HTR-8/SVneo (cell line): ENCODE results near the gene CYP46A1.

ENCODE experiments used
- DNase-seq: peaks from one replicate; pipeline ENCODE4 v3.0.0; 2011; ENCODE audit warnings: low spot score, mixed read lengths; ENCODE audit not compliant: insufficient read length
- FAIRE-seq: peaks from 2 replicates; lab custom pipeline; 2011; peaks lifted over from hg19 to GRCh38; lab: Jason Lieb, UNC

The CYP46A1 gene

DNA sequence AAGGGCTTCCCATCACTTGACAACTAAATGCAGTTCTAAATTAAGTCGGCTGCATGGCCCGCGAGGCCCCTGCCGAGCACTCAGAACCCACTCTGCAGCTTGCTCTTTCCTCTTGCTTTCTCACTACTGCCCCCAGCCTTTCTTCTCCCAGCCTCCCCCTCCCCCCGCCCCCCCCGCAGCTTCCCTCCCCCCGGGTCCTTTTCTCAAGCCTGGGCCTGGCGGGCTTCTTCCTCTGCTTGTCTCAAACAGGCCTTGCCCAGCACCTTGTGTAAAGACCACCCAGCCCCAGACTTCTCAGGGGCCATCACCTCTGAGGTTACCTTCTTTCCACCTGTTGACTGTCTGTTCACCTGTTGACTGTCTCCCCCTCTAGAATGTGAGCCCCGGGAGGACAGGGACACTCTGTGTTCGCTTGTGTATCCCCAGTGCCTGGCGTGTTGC is 1.1 kb downstream of the CYP46A1 start:
- DNase-seq (no peak), FAIRE-seq (no peak)

DNA sequence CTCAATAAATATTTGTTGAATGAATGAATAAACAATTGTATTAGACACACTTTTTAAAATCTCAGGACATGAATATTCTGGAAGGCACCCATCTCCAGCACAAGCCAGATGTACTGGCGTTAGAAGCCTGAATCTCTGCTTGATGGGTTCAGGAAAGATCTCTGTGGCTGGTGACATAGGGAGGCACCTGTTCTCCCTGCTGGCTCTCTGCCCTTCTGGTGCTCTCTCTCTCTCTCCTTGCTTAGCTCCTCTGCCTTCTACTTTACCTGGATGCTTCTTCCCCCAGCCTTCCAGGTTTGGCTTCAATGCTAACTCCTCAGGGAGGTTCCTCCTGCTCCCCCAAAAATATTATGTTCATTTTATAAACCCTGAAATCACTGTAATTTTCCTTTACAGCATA is 1.5 kb downstream of the CYP46A1 start:
- DNase-seq, result no peak
- FAIRE-seq, result no peak

DNA sequence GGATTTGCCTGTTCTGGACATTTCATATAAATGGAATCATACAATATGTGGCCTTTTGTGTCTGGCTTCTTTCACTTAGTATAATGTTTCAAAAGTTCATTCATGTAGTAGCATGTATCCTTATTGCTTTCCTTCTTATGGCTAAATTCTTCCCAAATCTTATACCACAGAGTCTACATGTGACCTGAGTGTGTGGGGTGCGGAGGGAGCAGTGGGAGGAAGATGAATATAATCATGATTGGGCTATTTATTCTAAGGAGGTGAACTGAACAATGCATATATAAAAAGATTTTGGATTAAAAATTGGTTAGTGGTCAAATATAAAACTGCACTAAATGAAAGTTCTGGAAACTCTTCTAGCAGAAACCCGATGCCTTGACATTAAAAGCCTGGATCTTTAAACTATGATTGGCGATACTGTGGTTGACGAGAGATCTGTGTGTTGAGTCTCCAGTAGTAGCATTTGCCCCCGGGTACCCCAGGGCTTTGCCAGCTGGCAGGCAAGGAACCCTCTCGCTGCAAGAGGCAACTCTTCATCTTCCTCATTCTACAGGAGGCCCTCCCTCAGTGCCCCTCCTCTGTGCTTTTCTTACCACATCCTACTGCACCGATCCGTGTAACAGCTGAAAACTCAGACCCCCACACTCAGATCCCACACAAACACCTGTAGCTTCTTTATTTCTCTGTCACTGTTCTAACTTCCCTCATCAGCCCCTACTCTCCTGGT is 2.6 kb downstream of the CYP46A1 start:
- FAIRE-seq (no peak), DNase-seq (no peak)

DNA sequence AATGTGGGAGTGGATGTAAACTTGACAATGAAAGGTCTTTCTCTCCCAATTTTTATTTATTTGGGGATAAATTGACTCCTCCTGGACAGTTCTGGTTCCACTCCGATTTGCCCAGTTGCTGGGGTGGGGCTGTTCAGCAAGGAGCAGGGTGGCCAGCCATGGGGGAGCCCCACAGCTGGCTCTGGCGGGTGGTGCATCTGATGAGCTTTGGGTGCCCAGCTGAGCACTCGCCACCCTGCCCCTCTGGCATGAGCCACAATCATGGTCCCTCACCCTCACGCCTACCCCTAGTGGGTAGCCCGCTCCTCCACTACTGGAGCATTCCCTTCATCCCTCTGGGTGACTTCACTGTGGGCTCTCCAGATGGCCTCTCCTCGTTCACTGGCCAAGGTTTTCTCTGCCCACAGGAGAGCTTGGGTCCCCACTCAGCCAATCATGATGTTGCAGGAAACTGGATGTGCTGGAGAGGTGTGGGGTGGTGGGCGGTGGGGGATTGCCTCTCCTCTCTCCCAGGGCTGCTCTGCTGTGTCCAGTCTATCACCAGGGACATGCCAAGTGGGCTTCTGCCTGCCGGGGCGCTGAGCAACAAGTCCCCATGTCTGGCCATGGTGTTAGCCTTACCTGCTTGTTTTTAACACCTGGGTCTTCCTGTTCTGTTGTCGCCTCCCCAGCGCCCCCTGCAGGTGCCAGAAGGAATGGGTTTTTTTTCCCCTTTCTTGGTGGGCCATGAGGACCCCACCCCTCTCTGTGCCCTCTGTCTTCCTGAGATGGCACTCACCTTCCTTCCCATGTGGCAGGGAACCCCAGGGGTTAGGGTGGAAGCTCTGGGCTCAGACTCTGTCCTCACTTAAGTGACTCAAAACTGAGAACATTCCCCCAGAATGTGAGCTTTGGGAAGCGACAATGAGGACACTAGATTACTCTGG is 3.4 kb downstream of the CYP46A1 start:
- FAIRE-seq (no peak), DNase-seq (no peak)

DNA sequence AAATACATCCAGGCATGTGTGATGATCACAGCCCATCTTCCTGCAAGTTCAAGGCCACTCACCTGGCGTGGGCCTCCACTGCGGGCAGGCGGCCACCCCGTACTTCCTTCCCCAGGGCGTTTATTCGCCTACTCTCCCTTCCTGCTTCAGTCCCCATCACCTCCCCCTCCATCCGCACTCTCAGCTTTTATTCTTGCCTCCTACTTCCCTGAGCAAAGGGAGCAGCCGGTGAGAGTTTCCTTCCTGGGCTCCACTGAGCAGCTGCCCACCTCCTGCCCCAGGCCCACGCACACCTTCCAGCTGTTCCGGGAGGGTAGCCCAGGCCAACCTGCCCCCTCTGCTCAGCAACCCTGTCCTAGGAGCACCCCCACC is 4.1 kb downstream of the CYP46A1 start:
- DNase-seq, result no peak
- no peak for FAIRE-seq

DNA sequence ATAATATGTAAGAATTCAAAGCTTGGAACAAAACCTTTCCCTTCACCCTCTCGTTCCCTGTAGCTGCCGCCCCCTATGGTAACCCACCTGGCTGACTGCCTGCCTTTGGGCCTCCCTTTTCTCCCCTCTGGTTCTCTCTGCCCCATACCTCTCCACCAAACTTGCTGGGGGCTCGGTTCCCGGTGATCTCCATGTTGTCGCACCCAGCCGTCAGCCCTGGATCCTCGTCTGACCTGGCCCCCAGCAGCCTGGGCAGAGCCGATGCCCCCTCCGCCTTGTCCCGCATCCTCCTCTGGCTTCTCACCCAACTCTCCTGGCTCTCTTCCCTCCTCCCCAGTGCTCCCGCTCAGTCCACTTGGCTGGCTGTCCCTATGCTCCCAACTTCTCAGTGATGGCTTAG is 4.5 kb downstream of the CYP46A1 start:
- DNase-seq (no peak), FAIRE-seq (no peak)

DNA sequence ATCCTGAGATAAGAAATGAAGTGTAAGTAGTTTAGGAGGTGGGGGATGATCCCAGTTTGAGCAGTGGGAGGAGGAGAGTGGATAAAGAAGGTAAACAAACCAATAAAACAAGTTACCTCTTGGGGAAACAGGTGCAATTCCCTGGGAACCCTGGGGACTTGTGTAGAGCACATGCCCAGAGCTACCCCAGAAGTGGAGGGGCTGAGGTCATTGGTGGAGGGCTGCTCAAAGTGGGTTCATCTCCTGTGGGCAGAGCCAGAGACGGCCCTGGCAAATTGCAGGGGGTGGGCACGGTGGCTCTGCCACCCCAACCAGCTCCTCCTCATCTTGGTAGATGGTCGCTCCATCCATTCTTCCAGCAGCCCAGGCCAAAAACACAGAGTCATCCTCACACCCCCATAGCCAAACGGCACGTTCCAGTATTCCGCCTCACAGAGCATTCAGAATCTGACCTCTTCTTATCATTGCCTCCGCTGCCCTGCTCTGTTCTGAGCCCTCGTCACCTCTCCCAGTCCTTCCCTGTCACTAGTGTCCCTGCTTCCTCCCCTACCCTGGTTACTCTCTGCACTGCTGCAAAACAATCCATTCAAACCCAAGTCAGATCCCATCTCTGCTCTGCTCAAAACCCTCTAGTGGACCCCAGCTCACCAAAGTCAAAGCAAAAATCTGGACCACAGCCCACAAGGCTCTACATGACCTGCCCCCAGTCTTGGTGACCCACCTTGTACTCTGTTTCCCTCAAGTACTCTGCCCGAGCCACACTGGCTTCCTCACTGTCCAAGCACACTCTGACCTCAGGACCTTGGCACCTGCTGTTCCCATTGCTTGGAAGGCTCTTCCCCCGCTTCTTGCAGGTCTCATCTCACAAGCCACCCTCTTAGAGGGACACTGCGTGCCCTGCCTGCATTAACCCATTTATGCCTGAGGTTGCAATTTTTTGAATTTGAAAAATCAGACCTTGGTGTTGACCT is 5.5 kb downstream of the CYP46A1 start:
- no peak for DNase-seq
- FAIRE-seq, result no peak

DNA sequence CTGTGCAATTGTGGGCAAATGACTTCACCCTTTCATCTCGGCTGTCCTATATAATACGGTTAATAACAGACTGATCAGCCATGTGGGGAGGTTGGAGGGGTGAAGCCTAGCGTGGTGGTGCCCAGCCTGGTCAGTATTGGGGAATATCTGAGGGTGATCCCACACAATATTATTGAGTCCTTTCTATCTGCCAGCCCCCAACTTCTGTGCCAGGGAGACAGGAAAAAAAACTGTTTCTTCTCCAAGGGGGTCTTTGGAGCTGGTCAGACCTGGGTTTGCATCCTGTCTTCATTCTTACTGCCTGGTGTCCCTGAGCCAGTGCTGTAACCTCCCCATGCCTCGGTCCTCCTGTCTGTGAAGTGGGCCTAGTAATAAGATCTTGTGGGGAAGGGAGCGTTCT is 6.5 kb downstream of the CYP46A1 start:
- DNase-seq, result no peak
- FAIRE-seq, result no peak

DNA sequence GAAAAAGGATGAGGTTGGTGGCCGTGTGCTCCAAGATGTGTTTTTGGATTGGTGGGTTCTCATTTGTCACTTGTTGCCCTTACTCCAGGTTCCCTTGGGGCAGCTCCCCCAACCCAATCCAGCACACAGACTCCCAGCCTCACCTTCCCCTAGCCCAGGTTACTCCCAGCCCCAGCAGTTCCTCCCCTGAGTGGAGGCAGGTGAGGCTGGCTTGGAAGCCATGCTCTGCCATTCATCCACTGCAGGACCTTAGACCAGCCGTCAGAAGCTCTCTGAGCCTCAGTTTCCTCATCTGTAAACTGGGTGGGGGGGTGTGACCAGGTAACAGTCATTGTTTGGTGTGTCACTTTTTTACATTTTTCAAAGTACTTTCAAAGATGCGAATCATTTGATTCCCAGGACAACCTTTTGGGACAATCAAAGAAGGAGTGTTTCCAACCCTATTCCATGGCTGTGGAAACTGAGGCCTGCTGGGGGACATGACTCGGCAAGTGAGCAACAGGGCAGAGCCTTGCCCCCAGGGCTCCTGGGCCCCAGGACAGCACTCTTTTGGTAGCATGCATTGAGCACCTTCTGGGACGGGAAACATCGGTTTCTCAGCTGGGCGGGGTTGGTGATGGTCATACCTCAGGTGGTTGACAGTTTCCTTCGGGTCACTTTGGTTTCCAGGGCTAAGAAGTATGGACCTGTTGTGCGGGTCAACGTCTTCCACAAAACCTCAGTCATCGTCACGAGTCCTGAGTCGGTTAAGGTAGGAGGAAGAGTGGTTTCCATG is 7.2 kb downstream of the CYP46A1 start:
- DNase-seq, result no peak
- no peak for FAIRE-seq

DNA sequence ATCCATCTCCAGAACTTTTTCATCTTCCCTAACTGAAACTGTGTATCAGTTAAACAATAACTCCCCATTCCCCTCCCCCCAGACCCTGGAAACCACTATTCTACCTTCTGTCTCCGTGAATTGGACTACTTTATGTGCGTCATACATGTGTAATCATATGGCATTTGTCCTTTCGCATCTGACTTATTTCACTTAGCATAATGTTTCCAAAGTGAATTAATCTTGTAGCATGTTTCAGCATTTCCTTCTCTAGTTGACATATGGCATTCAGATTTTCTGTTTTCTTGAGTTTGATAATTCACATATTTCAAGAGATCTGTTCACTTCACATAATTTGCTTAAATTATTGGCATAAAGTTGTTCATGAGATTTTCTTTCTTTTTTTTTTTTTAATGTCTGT is 9.8 kb downstream of the CYP46A1 start:
- DNase-seq, result no peak

DNA sequence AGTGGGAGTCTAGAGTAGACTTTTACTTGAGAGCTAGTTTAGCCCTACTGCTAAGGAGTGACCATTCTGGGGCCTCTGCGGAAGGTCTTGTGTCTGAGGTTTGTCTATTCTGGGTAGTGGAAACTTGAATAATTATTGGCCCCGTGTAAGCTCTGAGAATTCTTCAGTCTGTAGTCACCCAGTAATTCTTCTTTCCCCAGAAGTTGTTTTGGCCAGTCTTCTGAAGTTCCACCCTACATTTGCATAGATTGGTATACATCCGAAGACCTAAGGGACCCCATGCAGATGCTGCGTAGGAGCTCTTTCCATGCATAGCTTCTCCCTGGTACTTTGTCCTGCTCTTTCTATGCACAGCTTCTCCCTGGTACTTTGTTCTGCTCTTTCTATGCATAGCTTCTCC is 12.8 kb downstream of the CYP46A1 start:
- DNase-seq (no peak), FAIRE-seq (no peak)

More for the DNA sequence above, 9.8 kb downstream of the CYP46A1 start:
- no peak for FAIRE-seq

DNA sequence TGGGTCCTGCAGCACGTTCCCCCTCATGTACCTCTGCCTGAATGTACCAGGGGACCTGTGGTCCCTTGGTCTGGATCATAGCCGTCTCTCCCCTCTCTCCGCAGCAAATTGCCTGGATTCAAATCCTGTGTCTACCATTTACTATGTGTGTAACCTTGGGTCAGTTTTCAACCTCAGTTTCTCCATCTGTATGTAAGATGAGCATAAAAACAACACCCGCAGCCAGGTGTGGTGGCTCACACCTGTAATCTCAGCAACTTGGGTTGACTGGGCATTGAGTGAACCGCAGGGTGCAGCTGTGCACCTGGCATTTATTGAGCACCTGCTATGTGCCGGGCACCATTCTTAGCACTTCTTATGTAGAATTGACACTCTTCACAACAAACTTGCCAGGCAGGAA is 14.1 kb downstream of the CYP46A1 start:
- DNase-seq (no peak), FAIRE-seq (no peak)

DNA sequence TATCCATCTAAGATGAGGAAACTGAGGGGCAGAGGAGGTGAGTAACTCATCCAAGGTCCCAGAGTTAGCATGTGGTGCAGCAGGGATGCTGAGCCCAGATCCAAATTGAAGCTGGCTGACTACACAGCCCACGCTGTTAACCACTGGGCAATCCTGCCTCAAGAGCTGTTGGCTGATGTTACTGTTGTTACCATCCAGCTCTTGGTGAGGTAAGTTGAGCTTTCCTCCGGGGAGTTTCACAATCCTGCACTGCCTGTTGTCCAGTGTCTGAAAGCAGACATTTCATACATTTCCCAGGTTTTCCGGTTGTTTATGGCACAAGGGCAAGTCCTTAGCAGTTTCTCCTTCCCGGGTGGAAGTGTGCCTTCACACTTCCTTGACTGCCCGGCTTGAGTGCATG is 14.5 kb downstream of the CYP46A1 start:
- FAIRE-seq (no peak), DNase-seq (no peak)

DNA sequence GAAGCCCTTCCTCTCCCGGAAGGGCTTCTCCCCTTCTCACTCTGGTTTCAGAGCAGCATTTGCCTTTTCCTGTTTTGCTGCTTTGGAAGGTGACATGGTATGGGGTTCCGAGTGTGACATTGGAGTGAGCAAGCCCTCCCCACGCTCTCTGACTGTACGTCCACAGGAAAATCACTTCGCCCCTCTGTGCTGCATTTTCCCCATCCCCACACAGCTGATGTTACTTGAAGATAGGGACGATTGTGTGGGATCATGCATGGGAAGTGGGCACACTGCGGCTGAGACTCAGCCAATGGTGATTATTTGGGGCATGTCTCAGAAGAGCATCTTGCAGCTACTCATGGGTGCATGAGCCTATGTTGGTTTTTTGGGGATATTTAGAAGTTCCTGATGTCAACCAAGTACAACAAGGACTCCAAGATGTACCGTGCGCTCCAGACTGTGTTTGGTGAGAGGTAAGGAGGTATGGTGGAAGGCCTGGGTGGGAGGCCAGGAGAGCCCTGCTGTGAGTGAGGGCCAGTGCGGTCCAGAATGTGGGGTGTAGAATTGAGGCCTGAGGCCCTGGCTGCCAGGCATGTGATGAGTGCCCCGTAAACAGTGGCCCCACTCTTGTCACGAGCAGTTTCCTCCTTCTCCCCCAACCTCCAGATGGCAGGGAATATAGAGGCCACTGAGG is 15.1 kb downstream of the CYP46A1 start:
- FAIRE-seq (no peak), DNase-seq (no peak)

DNA sequence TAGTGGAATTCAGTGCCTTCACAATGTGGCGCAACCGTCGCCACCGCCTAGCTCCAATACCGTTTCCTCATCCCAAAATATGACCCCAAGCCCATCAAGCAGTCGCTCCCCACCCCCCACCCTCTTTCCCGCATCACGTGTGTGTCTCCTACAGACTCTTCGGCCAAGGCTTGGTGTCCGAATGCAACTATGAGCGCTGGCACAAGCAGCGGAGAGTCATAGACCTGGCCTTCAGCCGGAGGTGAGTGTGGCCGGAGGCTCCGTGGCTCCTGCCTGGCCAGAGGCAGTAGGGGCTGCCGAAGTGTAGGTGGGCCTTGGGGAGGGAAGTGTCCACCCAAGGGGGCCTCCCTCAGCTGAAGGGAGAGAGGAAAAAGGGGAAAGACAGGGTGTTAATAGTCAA is 15.8 kb downstream of the CYP46A1 start:
- DNase-seq (no peak), FAIRE-seq (no peak)

DNA sequence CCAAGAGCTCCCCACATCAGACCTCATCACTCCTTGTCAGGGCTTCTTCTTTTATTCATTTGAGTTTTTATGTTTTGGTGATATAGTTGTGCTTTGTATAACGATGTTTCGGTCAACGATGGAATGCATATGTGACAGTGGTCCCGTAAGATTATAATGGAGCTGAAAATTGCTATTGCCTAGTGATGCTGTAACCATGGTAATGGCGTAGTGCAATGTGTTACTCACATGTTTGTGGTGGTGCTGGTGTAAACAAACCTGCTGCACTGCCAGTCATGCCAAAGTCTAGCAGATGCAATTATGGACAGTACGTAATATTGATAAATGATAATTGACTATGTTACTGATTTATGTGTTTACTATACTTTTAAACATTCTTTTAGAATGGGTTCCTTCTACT is 16.3 kb downstream of the CYP46A1 start:
- no peak for FAIRE-seq
- no peak for DNase-seq

DNA sequence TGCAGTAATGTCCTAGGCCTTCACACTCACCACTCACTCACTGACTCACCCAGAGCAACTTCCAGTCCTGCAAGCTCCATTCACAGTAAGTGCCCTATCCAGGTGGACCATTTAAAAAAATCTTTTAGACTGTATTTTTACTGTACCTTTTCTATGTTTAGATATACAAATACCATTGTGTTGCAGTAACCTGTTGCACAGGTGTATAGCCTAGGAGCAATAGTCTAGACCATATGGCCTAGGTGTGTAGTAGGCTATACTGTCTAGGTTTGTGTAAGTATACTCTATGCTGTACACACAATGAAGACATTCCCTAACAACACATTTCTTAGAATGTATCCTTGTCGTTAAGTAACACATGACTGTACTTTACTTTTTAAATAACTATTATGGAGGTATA is 17.2 kb downstream of the CYP46A1 start:
- FAIRE-seq, result no peak
- DNase-seq, result no peak

DNA sequence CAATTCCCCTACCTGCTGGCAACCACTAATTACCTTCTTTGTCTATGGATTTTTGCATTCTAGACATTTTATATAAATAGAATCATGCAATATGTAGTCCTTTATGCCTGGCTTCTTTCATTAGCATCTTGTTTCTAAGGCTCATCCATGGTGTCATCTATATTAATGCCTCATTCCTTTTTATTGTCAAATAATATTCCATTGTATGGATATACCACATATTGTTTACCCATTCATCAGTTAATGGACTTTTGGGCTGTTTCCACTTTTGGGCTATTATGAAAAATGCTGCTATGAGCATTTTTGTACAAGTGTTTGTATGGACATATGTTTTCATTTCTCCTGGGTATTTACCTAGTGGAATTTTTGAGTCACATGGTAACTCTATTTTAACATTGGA is 18.0 kb downstream of the CYP46A1 start:
- FAIRE-seq (no peak), DNase-seq (no peak)

DNA sequence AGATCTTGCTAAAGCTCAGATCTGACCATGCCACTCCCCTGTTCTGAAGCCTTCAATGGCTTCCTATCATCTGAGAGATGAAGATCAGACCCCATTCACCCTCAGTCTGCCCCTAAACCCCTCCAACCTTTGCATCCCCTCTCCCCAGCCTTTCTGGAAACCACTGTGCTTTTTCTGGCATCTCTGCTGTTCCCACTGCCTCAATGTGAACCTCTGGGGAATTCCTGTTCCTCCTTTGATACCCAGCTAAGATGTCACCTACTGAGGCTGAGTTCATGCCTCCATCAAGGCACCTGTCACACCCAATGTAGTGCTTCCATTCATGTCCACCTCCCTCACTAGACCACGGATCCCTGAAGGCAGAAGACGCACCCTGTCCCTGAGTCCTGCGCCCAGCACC is 19.3 kb downstream of the CYP46A1 start:
- FAIRE-seq (no peak), DNase-seq (no peak)
